SHP77 (cell line): ENCODE data around the gene CSTPP1.
A peak's percentile ranks its signal among the peaks of the same experiment; 100 is the strongest.

Source experiments
- DNase-seq, 2 experiments: peaks; one replicate each; lab custom pipeline; 2025; lab: John Stamatoyannopoulos, UW

Gene CSTPP1, protein sequence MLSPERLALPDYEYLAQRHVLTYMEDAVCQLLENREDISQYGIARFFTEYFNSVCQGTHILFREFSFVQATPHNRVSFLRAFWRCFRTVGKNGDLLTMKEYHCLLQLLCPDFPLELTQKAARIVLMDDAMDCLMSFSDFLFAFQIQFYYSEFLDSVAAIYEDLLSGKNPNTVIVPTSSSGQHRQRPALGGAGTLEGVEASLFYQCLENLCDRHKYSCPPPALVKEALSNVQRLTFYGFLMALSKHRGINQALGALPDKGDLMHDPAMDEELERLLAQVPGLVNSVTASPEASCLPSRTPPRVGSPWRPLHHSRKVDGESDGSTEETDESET

DNA sequence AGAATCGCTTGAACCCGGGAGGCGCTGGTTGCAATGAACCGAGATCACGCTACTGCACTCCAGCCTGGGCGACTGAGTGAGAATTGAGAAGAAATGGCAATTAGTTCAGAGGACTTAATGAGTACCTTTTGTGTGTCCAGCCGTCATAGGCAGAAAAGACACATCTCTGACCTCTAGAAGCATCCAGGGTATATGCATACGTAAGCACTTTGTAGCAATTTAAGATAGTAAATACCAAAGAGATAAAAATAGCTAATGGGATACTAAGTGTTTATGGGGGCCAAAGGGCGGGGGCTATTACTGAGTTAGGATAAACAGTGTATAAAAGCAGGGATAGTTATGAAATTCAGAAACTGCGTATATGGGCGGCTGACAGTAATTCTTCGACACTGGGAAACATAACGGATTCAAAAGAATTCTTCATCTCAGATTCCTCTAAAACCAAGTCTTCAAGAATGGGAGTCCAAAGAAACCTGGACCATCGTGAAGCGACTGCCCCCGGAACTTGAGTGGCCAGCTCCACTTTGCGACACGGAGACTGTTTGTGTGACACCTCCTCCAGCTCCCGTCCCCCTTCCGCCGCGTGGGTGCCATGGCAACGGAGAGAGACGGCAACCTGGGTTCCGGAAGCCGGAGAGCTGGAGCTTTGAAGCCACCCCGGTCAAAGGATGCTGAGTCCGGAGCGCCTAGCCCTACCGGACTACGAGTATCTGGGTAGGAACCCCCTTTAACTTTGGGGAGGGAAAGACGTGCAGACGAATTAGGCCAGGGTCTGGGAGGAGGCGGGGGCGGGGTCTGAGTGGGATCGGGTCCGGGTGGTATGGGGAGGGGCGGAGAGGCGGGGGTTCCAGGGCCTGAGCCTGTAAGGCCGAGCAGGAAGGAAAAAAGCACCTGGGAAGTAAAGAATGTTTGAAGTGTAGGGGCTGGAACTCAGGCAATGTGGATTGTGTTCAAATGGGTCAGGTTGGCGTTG is at the start of gene CSTPP1:
CSTPP1 (plus strand) TSS at position 624 of the 973 bp plus-strand sequence; CDS start at position 669, 45 bp downstream.
- peak; percentile 92 to 96 for DNase-seq

DNA sequence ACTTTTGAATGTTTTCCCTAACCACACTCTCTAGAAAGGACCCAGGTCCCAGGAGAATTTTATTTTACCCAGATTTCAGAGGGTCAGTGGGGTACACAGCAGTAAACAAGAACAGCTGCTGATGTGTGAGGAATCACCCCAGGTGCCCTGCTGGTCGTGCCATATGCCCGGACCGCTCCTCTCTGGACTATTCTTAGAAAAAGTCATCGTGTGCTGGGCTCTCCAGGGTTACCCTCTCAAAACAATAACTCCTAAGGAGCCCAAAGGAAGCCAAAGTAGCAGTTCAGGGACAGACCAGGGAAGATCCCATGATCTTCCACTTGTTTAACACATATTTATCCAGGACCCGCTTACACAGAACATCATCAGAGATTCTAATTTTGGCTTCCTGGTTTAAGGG is 47.9 kb upstream of the CSTPP1 start:
- DNase-seq = no peak

DNA sequence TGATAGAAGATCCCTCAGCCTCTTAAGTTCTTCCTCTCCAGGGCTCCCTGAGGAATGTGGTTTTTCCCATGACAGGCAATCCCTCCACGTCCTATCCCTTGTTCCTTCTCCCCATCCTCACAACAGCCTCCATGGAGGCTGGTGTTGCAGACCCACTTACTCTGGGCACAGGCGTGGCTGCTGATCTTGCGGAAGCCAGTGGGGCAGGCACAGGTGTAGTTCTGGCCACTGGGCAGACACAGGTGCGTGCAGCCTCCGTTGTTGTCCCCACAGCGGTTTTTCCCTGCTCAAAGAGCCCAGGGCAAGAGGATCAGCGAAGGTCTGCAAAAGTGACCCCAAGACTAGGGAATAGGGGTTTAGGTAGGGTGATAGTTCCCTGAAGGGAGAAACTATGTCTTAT is 47.3 kb upstream of the CSTPP1 start:
- DNase-seq = no peak

DNA sequence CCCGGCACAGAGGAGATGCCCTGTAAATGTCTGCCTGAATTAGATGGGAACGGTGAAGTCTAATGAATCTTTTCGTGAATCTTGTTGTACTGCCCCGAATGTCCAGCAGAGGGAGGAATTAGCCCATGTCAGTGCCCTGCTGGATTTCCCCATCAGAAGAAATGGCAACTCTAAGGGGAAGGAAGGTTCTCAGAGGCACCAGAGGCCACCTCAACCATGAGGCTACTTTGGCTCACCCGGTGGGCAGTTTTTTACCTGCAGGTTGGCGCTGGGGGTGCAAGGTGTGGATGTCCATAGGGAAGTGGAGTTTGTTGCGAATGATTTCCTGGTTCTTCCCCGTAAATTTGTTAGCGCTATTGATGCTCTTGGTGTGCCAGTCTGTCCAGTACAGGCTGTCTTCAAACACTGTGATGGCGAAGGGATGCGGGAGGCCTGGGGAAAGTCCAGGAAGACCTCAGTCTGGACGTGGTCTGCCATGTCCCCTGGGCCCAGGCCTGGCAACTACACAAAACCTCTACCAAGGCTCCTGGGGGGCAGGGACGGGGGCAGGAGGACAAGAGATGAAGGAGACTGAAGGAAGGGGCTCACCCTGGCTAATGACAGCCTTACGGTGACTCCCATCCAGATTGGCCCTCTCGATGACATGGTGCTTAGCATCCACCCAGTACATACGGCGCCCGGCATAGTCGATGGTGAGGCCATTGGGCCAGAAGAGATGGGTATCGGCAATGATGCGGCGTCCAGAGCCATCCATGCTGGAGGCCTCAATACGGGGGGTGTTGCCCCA is 46.7 kb upstream of the CSTPP1 start:
- peak; percentile 55 to 60 for DNase-seq

DNA sequence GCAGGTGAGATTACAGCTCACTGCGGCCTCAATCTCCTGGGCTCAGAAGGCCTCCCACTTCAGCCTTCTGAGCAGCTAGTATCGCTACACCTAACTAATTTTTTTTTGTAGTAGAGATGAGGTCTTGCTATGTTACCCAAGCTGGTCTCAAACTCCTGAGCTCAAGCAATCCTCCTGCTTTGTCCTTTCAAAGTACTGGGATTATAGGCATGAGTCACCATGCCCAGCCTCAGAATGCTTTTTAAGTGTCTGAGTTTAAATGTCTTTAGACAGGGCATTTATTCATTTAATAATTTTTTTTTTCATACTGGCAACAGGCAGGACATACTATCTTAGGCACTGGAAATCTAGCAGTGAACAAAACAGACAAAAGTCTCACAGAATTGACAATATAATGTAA is 45.9 kb upstream of the CSTPP1 start:
- DNase-seq = no peak

DNA sequence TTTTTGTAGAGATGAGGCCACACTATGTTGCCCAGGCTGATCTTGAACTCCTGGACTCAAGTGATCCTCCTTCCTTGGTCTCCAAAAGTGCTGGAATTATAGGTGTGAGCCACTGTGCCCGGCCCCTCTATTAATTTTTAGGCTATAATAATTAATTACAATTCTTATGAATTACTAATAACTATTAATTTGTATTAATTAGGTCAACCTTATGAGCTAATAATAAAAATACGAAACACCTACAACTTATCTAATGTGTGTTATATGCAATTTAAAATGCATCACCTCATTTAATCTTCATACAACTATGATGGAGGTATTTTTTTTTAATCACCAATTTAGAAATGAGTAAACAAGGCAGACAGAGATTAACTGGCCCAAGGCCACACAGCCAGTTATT is 44.5 kb upstream of the CSTPP1 start:
- no peak for DNase-seq

DNA sequence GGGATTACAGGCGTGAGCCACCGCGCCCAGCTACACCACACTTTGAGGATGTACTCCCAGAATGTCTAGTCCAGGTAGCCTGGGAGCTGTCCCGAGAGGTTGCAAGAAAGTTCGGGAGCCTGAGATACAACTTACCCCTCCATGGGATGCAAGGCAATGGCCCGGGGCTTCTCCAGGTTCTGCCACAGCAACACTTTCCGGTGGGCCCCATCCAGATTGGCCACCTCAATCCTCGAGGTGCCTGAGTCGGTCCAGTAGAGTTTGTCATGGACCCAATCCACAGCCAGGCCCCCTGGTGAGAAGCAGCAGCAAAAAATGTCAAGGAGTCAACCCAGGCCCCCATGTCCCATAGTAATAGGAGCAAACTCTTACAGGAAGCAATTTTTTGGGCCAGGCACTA is 43.7 kb upstream of the CSTPP1 start:
- no peak for DNase-seq

DNA sequence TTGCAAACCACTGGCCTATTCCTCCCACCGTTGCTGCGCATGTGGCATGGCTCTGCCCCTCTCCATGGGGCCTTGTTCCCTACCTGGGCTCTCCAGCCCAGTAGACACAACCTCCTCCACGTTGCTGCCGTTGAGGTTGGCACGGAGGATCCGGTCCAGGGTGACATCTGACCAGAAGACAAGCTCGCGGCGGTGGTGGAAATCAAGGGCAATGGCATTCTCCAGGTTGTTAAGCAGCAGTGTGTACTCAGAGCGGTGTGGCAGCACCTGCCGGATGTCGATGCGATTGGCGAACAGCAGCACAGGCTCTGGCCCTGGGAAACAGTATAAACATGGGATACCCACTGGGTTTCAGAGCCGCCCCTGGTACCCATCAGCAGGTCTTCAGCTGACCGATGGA is 42.1 kb upstream of the CSTPP1 start:
- peak; percentile 83 to 88 for DNase-seq

DNA sequence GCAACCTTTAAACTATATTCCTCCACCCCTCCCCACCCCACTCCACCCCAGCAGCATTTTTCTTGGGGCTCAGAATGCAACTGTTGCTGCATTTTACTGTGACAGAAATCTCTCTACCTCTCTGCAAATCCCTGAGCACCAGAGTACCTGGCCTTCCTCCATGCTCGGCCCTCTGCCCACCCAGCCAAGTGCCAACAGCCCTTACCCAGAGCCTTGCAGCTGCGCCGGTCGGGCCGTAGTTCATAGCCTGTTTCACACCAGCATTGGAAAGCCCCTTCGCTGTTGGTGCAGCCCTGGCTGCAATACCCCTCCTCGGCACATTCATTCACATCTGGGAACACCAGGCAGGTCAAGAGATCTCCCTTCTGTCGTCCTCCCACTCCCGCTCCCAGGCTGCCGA is 41.6 kb upstream of the CSTPP1 start:
- no peak for DNase-seq

DNA sequence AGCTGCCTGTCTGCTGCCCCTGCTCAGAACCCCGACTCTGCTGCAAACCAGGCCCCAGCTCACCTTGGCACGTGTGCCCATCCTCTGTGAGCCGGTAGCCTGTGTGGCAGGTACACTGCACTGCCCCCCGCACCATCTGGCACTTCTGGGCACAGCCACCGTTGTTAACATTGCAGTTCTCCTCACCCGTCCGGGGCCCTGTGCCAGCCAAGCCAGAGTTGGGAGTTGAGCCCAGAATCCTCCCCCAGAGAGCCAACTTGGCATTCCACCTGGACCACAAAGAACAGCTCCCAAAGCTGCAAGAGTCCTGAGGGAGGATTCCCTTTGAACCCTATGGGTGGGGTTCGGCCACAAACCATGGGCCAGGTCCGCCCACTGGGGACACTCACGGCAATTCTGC is 40.7 kb upstream of the CSTPP1 start:
- DNase-seq = no peak

DNA sequence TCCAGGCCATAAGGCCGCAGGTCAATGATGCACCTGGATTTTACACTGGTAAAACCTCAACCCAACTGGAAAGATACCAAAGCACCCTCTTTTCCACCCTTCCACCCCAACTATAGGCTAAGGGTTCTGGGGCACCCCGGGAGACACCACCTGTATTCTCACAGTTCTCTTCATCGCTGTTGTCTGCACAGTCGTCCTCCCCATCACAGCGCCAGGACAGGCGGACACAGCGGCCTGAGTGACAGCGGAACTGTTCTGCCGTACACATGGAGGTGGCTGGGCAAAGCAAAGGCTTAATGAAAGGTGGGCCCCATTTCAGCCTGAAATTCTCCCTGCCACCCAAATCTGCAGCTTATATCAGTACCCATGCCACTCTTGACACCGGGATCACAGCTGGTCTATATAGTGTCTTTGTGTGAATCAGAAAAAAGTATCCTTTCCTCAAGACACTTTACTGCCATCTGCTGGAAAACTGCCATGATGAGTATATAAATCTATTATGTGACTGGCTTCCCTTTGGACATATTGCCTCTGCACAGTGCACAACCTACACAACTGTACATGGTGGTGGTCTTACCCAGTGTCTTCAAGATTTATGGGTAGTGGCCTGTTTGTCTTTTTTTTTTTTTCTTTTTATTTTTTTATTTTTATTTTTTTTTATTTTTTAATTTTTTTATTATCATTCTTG is 39.7 kb upstream of the CSTPP1 start:
- DNase-seq = peak; percentile 53 to 57

DNA sequence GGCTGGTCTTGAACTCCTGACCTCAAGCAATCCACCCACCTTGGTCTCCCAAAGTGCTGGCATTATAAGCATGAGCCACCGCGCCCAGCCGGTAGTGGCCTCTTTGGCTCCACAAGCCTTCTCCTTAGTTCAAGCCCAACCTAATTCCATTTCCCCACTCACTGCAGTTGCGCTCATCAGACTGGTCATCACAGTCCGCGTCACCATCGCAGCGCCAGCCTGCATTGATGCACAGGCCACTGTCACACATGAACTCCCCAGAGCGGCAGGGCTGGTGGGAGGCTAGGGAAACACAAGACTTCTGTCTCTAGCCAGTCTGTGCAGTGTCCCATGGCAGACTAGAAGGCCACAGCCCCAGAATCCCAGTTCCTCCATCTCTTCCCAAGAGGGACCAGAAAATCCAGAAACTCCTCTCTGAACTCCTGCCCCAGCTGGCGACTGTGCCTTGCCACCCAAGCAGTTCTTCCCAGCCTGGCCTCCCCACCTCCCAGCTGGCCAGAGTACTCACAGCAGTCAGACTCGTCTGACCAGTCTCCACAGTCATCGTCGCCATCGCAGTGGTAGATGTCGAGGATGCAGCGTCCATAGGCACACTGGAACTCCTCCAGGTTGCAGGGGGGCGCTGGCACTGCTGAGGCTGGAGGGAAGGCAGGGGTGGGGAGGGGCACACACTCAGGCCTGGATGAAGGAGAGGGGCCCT is 38.0 kb upstream of the CSTPP1 start:
- no peak for DNase-seq

DNA sequence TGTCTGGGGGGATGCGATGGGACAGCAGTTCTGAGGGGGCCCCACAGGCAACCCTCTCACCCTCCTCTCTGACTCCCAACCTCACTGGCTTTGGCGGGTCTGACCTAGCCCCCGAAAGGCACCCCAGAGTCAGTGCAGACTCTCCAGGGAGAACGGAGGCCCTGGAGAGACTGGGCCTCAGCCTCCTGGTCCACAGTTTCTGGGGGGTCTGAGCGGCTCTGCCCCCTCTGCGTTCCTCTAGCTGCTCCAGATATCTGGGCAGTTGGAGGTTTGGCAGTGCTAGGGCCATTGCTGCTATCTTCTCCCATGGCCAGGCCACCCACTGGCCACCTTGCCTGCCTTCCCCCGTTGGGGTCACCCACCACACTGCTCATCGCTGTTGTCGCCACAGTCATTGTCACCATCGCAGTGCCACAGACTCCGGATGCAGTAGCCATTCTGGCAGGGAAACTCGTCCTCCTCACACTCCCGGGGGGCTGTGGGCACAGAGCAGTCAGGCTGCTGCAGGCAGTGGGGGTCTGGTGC is 37.0 kb upstream of the CSTPP1 start:
- no peak for DNase-seq

DNA sequence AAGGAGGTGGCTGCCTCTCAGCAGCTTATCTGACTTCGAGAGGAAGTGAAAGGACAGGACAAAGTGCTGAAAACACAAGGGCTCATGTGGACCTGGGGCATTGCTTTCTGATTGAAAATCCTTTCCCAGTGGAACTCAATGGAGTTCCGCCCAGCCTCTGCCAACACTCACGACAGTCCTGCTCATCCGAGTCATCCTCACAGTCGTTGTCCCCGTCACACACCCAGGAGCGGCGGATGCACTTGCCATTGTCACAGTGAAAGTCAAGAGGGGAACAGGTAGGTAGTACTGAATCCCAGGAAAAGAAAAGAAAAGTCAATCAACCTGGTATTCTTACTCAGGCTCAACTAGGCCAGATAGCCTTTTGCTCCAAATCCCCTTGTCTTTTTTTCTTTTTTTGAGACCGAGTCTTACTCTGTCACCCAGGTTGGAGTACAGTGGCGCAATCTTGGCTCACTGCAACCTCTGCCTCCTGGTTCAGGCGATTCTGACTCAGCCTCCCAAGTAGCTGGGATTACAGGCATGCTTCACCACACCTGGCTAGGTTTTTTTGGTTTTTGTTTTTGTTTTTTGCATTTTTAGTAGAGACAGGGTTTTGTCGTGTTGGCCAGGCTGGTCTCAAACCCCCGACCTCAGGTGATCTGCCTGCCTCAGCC is 36.3 kb upstream of the CSTPP1 start:
- DNase-seq = no peak

DNA sequence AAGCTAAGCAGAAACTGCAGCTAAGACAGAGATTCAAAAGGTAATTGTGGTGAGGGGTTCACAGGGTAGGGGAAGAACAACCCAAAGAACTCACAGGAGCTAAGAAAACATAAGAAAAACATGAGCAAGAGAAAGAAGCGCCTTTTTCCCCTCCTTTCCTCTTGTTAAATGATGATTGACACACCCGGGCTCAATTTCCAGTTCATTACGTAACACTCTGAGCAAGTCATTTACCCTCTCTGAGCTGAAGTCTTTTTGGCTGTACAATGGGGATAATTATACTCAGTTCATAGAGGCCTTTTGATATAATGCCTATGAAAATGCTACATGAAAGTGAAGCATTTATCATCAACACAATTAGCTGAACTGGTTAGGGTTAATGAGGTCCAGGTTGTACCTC is 35.4 kb upstream of the CSTPP1 start:
- no peak for DNase-seq

DNA sequence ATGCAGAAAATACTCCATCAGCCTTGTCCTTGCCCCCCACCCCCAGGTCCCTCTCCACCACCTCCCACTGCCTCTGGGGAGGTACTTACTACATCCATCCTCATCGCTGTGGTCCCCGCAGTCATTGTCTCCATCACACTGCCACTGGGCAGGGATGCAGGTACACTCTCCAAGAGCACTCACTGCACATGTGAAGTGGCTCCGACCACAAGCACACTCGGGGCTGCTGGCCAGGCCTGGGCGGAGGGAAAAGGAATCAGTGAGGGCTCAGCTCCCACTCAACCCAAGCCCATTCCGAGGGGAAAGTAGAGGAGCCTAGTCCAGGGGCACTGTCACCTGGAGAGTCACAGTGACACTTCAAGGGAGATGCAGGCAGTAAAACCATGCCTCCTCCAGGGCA is 33.9 kb upstream of the CSTPP1 start:
- no peak for DNase-seq

DNA sequence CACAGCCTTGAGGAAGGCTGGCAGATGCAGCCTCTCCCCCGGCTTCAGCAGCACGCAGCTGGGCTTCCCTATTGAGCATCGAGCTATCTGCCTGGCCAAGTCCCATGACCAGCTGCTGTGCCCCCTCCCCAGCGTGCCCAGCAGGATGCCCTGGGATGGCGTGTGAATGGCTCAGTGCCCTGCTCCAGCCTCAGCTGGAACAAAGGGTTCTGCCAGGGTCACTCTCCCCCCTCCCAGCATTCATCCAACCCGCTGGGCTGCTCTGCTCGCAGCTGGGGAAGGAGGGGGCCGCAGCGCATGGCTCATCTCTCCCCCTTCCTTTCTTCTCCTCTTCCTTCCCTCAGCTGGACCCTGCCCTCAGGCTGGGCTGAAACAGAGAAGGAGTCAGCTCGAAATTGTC is 32.7 kb upstream of the CSTPP1 start:
- no peak for DNase-seq

DNA sequence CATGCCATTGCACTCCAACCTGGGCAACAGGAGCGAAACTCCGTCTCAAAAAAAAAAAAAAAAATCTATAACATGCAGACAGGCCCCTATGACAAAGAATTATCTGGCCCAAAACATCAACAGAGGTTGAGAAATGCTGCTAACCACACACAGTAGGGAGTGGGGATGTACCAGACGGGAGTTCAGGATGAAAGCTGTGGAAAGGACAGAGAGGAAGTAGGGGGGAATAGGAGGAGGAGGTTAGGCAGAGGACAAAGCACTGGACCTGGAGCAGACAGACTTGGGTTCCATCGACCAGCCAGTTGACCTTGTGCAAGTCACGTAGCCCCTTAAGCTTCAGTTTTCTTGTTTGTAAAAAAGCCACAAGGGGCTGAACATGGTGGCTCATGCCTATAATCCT is 30.8 kb upstream of the CSTPP1 start:
- no peak for DNase-seq

DNA sequence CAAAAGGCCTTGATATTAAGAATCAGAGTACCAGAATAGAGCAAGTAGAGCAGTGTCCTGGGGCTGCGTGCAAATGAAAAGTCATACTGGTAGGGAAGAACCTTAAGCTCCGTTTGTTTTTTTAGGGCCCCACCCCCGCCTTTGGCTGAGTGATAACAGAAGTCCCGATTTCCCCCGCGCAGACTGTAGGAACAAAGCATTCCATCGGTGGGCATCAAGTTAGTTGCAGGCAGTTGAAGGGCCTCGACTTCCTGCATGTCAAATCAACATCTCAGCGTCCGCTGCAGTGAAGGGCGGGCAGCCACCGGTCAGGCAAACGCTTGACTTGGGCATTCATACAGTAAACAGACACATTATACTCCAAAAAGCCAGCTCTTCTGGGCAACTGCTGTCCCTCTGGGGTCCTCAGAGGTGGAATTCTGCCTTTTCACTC is 29.9 kb upstream of the CSTPP1 start:
- DNase-seq = no peak

DNA sequence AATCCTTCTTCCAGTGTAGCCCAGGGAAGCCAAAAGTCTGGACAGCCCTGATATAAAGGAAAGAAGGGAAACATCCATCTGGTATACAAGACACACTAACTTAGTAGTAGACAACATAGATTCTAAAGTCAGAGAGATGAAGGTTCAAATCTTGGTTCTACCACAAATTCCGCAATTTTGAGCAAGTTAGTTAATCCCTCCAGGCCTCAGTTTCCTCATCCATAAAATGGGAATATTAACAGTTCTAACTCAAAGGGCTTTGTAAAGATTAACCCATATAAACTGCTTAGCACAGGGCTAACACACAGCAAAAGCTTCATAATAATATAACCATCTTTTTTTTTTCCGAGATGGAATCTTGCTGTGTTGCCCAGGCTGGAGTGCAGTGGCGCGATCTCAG is 29.0 kb upstream of the CSTPP1 start:
- DNase-seq = no peak
